A673 (cell line): ENCODE data around the gene RASAL2.

Experiments
- CTCF ChIP-seq: fragments of 300-800, 200-600 bp; sonication (generic); conservative IDR thresholded peaks from 2 replicates; pipeline ENCODE4 v1.5.1; 2017; ENCODE audit warnings: low read depth, mild to moderate bottlenecking, antibody characterized with exemption, low read length, moderate library complexity, mixed read lengths
- EZH2 ChIP-seq: fragments of 200-600 bp; sonication (generic); IDR thresholded peaks from 2 replicates; pipeline ENCODE4 v1.6.1; 2017; ENCODE audit warnings: borderline replicate concordance, low read depth, mild to moderate bottlenecking, mixed read lengths, antibody characterized with exemption, low read length; ENCODE audit not compliant: poor library complexity, severe bottlenecking

- no peak for TF ChIP-seq CTCF
- no peak for TF ChIP-seq EZH2
Observed at GRCh38 chr1:178223289-178223688, 129.4 kb downstream of the RASAL2 start.
